HG02623 (cell line): ENCODE results near the gene BCL11B.

Experiments used
- ATAC-seq: cut with Tn5 transposase; IDR thresholded peaks from one replicate; pipeline ENCODE4 v1.9.1; 2021; ENCODE audit warnings: moderate library complexity; ENCODE audit not compliant: unreplicated experiment

Gene BCL11B

DNA sequence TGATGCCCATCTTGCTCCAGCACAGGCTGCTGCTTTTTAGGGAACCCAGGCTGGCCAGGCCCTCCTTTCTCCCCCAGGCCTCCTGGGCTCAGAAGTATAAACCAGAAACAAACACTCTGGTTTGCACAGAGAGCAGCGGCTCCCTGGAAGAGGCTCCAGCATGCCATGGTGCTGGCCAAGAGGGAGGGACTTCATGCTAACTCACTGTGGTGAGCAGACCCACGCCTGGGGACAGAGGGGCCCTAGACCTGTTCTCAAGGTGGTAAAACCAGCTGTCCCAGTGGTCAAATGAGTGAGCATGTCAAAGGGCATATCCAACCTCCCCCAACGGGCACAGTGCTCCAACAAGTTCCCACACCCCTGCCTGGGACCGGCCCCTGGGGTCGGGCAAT, 15.5 kb downstream of the BCL11B start:
- no peak for ATAC-seq

DNA sequence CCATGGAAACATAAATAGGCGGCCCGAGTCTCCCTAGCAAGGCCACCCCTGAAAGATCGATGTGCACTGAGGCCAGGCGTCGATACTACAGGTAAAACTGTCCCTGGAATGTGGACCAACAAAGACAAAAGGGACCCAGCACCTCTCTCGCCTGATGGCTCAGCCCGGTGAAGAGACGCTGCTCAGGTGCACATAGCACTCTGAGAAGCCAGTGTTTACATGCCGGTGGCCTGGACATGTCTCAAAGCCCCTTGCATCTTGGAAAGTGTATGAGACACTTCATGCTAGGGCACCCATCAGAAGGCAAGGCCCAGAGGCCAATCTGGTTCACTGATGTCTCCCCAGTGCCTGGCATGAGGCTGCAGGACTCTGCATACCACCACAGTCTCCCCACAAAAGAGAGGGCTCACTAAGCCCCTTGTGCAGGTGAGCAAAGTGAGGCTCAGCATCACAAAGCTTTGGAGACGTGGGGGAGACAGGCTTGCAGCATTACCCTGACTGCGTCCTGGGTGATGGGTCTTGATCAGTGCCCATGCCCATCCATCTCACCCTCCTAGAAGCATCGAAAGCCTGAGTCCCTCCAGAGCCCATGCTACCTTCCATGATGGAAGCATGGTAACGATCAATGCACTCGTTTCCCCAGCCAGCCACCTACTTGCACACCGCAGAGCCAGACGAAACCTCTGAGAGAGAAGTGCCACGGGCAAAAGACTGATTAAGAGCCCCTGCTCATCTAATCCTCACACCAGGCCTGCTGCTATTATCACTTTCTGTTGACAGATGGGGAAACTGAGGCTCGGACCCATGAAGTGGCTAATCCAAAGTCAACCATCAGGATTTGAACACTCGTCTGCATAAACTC, 16.1 kb downstream of the BCL11B start:
- no peak for ATAC-seq

DNA sequence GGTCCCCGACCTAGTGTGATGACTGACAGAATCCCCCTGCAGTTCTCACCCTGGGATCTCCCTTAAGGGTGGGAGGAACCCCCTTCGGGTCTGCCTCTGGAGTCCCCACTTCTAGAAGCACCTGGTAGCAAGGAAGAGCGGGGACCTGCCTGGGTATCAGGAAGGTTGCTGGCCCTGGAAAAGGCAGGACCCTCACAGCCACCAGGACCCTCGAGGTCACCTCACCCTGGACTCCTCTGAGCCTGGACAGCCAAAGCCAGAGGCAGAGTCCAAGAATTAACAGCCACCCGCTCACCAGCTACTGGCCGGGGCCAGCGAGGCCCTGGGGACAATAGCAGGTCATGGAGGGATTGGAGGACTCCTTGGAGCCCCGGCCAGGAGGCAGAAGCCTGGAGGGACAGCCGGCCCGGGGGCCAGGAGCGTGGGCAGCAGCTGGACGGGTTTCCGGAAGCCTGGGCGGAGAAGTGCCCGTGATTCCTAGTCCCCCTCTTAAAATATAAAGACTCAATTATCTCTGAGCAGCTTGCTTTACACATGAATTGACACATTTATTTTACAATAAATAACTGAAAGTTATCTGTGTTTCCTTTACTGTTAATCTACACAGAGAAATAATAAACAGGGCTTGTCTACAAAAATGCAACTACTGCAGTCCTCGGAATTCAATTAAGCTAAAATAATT, 17.5 kb downstream of the BCL11B start:
- no peak for ATAC-seq

DNA sequence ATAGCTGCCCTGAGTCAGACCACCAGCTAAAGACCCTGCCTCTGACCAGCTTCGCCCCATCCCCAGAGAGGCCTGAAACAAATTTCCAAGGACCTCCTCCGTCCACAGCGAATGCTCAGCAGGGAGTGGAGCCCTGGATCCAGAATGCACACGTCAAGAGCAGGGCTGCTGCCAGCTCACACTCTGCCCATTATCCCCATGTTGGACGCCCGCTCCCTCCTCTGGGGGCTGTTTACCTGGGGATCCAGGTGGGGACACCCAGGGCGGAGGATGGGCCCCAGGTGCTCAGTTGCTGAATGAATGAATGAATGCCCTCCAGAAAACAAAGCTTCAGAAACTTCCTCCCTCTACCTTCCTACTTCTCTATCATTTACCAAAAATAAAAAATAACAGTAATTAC, 18.1 kb downstream of the BCL11B start:
- ATAC-seq, result no peak

DNA sequence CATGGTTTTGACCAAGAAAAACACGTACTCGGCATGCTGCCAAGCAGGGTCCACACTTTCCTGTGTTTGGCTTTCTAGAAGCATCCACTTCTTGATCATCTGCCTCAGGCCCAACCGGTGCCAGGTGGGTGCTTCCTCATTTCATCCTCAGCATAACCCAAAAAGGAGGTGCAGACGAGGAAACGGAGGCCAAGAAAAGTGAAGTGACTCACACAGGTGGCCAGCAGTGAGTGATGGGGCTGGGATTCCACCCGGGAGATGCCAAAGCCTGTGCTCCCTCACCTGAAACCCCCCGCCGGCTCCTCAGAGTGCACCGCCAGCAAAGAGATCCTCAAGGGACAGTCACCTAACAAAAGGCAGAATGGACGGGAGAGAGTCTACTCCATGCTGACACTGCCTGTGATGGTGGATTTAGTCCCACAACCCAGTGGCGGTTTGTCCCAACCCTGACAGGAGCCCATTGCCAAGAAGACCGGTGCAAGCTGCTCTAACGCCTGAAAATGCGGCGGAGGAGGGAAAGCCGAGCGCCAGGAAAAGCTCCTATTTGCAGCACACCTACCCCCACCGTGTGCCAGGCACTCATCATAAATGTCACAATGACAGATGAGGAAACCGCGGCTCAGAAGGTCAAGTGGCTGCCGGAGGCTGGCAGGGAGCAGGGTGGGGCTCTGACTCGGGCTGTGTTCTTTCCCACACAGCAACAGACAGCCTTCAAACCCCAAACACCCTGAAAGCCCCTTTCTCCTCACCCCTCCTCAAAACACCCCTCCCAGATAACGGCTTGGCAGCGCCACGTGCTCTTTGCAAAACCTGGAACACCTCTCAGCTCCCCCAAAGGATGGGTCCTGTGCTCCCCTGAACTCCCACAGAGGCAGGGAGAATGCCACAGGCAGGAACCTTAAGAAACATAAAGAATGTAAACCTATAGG, 18.8 kb downstream of the BCL11B start:
- no peak for ATAC-seq

DNA sequence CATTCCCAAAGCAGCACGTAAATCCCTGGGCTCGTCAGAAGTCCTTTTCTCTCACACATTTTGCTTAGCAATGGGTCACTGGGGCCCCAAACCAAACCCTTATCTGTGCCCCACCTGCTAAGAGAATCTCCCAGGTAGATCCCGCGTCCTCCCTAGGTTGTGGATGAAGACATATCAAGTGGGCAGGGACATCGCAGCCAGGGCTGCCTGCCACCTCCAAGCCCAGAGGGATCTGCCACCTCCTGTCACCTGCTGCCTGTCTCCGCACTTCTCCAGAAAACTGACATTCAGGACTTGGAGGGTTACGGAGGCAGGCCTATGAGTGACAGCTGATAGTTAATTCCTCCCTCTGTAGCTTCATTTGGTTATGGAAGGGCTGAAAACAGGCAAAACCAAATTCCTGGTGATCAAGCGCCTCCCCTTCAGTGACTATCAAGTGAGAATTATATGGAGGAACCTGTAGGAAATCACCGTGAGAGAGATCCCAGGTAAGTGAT, 19.5 kb downstream of the BCL11B start:
- ATAC-seq, result no peak

DNA sequence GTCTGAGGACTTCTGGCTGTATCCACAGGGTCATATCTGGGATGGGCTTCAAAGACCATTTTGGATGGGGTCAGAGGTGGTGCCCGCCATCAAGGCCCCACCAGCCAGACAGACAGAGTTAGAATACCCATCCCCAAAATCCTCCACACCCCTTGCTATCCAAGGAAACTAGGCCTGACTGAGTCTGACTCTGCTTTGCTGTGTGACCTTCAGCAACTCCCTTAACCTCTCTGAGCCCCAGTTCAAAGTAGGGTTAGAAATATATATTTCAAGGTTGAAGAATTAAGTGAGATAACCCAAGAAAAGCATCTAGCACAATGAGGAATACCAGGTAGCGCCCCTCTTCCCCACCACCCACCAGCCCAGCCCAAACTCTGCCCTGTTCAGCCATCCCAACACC, 20.3 kb downstream of the BCL11B start:
- no peak for ATAC-seq

DNA sequence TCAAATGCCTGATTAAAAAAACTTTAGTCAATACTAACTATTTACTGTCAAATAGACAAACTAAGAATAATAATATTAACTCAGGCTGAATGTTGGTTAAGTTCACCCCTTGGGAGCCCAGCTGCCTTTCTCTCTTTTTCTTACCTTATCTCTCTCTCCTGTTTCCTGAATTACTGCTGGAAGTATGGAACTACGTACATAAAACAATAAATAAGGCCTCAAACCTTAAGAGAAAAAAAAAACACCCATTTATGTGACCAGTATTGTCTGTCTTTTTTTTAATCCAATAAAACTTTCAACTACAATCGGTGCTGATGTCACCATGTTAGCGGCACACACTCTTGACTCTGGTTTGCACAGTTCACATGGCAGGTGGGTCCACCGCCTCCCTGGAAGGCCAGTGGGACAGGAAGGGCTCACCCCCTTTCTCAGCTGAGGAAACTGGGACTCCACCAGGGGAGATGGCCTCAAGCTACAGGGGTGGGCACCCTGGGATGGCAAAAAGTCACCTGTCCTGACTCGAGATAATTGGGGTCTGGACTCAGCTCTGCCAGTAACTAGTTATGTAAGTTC, 21.3 kb downstream of the BCL11B start:
- no peak for ATAC-seq

DNA sequence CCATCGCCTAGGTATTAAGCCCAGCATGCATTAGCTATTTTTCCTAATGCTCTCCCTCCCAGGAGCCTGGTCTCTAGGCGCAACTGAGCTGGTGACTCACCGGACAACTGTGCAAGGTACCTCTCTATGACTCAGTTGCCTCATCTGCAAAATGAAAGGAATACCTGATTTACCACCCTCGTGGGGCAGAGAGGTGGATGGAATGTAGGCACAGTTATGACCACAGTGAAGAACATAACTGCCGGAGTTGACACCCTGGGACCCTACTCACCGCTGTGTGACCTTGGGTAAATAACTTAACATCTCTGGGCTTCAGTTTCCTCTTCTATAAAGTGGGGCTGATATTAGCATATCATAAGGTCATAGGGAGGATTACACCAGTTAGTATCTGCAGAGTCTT, 22.6 kb downstream of the BCL11B start:
- ATAC-seq, result no peak

DNA sequence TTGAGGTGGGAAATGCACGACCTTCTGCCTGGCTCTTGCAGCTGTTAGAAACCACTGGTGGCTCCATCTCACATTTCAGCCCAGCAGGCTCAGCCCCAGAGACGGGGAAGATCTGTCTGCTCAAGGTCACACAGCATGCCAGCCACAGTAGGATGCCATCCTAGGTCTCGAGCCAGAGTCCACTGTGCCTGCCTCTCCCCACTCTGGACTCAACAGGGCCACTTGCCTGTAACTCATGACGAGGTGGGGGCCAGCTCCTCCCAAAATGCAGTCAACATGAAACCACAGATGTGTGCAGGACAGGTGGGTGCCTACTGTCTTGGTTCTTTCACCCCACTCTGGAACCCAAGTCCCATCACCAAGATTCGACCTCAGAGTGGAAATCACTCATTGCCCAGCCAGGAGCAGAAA, 23.2 kb downstream of the BCL11B start:
- ATAC-seq, result no peak

DNA sequence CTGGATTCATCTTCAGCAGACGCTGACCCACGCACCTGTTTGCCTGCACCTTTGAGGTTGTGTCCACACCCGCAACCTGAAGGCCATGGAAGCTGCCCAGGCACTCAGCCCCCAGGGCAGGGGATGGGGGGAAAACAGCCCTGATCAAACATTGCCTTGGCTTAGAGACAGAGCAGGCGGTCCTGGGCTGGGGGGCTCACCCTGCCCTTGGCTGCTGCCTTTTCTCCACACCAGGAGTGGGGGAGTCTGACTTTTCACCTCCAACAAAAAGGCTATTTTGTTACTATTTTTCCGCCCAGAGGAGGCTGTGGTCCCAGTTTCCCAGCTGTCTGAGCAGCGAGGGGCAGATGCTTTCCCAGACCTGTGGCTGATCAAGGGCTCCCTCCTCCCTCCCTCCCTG, 24.2 kb downstream of the BCL11B start:
- ATAC-seq, result no peak

DNA sequence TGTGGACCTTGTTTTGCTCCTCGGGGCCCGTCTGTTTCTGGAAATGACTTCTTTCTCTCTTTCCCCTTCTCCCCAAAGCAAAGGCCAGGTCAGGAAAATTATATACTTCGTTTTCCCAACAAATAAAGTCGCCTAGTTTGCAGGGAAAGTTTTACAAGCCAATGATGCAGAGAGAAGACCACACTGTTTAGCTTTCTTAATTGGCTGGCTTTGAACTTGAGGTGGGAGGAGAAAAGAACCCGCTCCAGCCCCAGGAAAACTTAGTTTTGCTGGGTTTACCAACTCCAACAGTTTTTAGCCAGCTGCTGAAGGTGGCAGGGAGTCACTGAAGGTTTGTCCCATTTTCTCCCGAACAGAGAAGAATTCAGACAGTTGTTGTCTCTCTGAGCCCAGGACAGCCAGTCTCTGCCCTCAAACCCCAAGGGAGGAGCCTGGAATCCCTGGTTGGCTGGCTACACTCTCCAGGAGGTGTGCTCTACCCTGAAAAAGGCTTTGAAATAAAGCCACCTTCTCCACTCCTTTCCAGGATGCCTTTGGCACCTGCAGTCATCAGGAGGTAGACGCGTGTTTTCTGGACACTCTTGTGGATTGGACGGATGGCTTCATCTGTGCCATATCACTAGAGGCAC, 24.8 kb downstream of the BCL11B start:
- ATAC-seq, result no peak

DNA sequence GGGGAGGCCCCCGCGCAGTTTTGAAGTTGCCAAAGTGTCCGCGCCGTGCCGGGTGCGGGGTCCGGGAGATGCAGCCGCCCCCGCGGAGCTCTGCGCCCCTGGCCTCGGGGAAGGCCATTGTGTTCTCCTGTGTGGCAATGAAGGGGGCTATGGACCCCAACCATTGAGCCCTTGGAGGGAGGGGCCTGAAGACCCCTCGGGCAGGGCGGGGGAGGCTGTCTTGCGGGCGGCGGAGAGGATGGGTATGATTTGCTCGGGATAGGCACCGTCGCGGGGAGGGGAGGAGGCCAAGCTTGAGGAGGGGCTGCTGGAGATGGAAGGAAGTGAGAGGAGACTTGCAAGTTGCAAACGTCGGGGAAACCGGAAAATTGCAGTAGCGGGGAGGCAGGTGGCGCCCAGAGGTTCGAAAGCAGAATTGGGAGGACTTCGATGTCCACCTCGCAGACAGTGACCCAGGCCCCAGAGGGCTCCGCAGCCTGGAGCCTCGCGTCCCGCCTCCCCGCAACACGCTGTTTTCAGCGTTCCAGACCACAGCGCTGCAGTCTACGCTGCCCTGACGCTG, 25.4 kb downstream of the BCL11B start:
- no peak for ATAC-seq

DNA sequence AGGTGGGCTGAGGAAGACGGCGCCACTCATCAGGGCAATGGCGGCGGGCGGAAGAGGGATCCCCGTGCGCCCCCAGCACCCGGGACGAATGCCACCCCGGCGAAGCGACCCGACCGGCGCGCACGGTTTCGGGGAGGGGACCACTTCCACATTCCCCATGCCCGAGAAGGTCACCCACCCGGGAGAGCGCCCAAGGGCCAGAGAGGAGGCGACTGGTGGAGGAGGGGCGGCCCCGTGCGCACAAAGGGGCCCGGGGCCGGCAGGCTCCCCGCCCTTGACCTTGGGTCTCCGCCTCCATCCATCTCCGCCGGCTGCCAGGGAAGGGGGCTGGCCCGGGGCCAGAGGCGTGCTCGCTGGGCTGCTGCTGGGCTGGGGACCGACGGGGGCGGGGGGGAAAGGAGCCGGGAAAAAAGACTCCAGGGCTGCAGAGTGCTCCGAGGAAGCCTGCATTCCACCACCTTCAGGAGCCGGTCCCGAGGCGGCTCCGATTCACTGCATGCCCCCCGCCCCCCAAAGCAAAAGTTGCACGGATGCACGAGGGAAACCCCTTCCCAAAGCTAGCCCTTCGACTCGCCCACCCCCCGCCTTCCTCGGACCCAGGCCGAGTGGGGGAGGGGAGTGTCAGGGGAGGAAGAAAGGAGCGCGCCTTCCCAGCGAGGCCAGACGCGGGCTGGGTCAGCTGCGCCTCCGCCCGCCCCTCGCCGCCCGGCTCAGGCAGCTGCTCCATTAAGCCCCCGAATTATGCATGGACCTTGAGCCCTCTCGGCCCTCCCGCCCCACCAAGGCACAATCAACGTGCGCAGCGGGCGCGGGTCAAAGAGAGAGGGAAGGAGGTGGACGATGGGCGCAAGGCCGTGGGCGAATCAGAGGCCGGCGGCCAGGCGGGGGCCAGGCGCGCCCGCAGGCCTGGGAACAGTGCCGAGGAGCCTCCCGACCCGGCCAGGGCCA, 26.2 kb downstream of the BCL11B start:
- no peak for ATAC-seq

DNA sequence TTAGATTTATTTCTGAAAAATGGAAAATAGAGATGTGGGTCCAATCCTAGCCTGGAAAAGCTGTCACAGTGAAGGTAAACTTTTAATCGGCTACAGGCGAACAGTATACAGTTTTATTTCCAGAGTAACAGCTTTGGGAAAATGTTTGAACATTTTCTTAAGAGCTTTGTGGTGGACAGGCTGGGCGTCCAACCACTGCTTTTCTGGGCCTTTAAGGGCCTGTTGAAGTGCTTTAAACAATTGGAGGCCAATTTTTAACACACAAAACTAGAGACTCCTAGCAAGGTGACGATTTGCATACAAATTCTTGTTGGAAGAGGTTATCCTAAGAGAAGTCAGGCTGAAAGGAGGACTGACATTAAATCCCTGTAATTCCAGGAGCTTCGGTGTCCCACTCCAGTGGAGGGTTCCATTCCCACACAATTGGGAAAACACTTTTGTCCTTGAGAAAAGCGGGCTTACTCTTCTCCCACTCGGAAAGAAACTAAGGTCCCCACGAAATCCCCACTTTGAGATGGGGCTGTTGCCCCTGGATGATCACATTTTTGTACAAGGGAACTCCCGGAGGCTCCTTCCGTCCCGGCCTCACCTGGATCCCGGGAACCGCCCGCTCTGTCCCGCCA, 26.9 kb downstream of the BCL11B start:
- ATAC-seq, result no peak

DNA sequence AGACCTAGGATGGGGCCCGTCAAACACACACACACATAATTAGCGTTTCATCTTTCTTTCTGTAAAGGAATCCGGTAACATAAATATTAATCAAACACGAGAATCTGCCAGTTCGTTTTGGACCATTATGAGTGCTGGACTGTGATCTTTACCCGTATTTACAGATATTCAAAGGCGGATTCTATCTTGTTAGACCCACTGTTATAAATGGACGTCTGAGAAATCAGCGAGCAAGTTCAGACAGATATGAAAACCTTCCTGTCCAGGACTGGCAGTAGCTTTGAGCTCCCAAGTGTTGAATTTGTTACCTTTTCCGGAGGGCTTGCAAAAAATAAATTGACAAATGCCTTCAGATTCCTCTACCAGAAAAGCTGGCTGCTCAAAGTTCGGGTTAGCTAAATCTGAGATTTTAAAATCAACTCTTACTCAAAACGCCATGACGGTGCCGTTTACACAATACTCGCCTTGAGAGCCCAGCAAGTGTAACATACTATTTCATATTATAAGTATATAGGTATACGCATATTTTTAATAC, 27.6 kb downstream of the BCL11B start:
- no peak for ATAC-seq

DNA sequence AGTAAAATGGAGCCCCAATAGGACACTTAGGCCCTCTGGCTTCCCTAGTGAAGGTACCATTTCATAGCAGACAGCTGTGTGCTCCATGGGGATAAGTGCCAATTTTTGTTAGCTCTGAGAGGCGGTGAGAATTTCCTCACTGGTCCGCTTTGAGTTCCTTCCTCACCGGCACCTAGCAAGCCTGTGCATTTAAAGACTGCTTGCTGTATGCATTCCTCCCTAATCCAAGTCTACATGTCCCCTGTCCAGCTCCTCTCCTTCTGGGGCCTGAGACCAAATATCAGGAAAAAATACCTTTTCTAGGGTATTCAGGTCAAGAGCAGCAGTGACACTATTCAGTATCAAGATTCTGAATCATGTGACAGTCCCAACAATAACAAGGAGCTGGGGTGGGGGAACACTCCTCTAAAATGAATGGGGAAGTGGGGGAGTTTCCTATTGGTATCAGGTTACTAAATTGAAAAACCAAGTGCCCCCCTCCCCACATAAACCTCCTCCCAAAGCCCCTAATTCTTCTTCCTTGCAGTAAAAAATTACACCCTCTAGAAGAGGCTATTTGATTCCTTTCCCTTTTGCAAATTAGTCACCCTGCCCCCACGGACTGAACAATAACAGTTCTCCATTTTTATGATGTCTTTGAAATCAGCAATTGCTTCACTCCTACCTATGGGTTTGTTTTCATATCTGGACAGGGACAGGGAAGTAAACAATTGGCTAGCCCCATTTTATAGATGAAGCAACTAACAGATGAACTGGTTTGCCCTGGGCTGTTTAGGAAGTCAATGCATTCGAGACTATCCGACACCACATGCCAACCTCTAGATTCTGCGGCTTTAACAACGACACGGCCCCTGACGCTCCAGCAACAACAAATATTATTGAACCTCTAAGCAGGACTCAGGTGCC, 28.9 kb downstream of the BCL11B start:
- no peak for ATAC-seq
